GM23338 (cell line): ENCODE results near the gene KIAA1328. TPM values are rescaled to one million over a fixed set of nuclear protein-coding genes. Genes with fewer than 3 reads are reported as not detected.

Experiments
- ATAC-seq: fragments of 200-7000 bp; cut with Tn5 transposase; 3 replicates; pipeline ENCODE4 v1.9.1; 2020
- DNase-seq: peaks from one replicate; pipeline ENCODE4 v3.0.0-alpha.2; 2015; ENCODE audit warnings: low spot score
- H2AFZ ChIP-seq: fragments of 200-600 bp; sonication (generic); 2 replicates; pipeline ENCODE4 v1.8.0; 2016; ENCODE audit warnings: antibody characterized with exemption, mild to moderate bottlenecking, moderate library complexity
- H3F3A ChIP-seq: fragments of 200-600 bp; sonication (generic); replicated peaks from 2 replicates; pipeline ENCODE4 v1.8.0; 2017; ENCODE audit warnings: antibody characterized with exemption, mixed run types, low read depth
- H3K27ac ChIP-seq: fragments of 200-600 bp; sonication (generic); 2 replicates; pipeline ENCODE4 v1.6.1; 2016; ENCODE audit warnings: low read depth
- H3K27me3 ChIP-seq: fragments of 200-600 bp; sonication (generic); 2 replicates; pipeline ENCODE4 v1.8.0; 2016; ENCODE audit warnings: mild to moderate bottlenecking, mixed run types, moderate library complexity; ENCODE audit not compliant: insufficient read depth
- H3K36me3 ChIP-seq: fragments of 200-600 bp; sonication (generic); 2 replicates; pipeline ENCODE4 v1.8.0; 2016; ENCODE audit warnings: mild to moderate bottlenecking; ENCODE audit not compliant: insufficient read depth
- H3K4me1 ChIP-seq: fragments of 200-600 bp; sonication (generic); 2 replicates; pipeline ENCODE4 v1.8.0; 2016; ENCODE audit warnings: mild to moderate bottlenecking, moderate library complexity; ENCODE audit not compliant: insufficient read depth
- H3K4me2 ChIP-seq: fragments of 200-600 bp; sonication (generic); 2 replicates; pipeline ENCODE4 v1.7.1; 2017; ENCODE audit warnings: mixed run types
- H3K4me3 ChIP-seq: fragments of 200-600 bp; sonication (generic); 2 replicates; pipeline ENCODE4 v1.6.1; 2016; ENCODE audit warnings: mixed run types
- H3K79me2 ChIP-seq: fragments of 200-600 bp; sonication (generic); replicated peaks from 2 replicates; pipeline ENCODE4 v1.8.0; 2017; ENCODE audit warnings: mild to moderate bottlenecking; ENCODE audit not compliant: insufficient read depth
- H3K9me2 ChIP-seq: fragments of 200-600 bp; sonication (generic); 2 replicates; pipeline ENCODE4 v1.8.0; 2017; ENCODE audit not compliant: insufficient read depth
- H4K20me1 ChIP-seq: fragments of 200-600 bp; sonication (generic); replicated peaks from 2 replicates; pipeline ENCODE4 v1.8.0; 2017; ENCODE audit warnings: mild to moderate bottlenecking; ENCODE audit not compliant: insufficient read depth
- H3K27ac Mint-ChIP-seq: 2 replicates; pipeline ENCODE4 v1.8.0; 2020; ENCODE audit warnings: inconsistent platforms, mild to moderate bottlenecking, moderate library complexity, mixed read lengths
- H3K27me3 Mint-ChIP-seq: 3 replicates; pipeline ENCODE4 v1.8.0; 2022; ENCODE audit warnings: low read depth, mild to moderate bottlenecking, moderate library complexity, mixed read lengths, inconsistent platforms; ENCODE audit not compliant: insufficient read depth, poor library complexity
- H3K36me3 Mint-ChIP-seq: 3 replicates; pipeline ENCODE4 v1.8.0; 2021; ENCODE audit warnings: low read depth, mild to moderate bottlenecking, inconsistent platforms, moderate library complexity, mixed read lengths
- H3K4me1 Mint-ChIP-seq: 3 replicates; pipeline ENCODE4 v1.8.0; 2020; ENCODE audit warnings: mild to moderate bottlenecking, inconsistent platforms, mixed read lengths
- H3K4me3 Mint-ChIP-seq: 3 replicates; pipeline ENCODE4 v1.8.0; 2021; ENCODE audit warnings: moderate library complexity, mild to moderate bottlenecking, inconsistent platforms, mixed read lengths
- H3K9me3 Mint-ChIP-seq: 3 replicates; pipeline ENCODE4 v1.8.0; 2020; ENCODE audit warnings: moderate library complexity, mild to moderate bottlenecking, inconsistent platforms, mixed read lengths
- CREB1 ChIP-seq: fragments of 250-450 bp; sonication (Bioruptor Pico); IDR thresholded peaks from 2 replicates; pipeline ENCODE4 v1.5.0; 2020; ENCODE audit warnings: low read depth, mild to moderate bottlenecking, moderate library complexity
- ETS1 ChIP-seq: IDR thresholded peaks from 2 replicates; pipeline ENCODE4 v1.6.1; 2016; ENCODE audit warnings: antibody characterized with exemption
- EZH2 ChIP-seq: fragments of 200-600 bp; sonication (generic); IDR thresholded peaks from one replicate; pipeline ENCODE4 v1.8.0; 2017; ENCODE audit warnings: antibody characterized with exemption, mild to moderate bottlenecking, low read depth; ENCODE audit not compliant: unreplicated experiment
- EZH2phosphoT487 ChIP-seq: fragments of 200-600 bp; sonication (generic); IDR thresholded peaks from one replicate; pipeline ENCODE4 v1.8.1; 2018; ENCODE audit warnings: antibody characterized with exemption; ENCODE audit not compliant: unreplicated experiment
- JUNB ChIP-seq: IDR thresholded peaks from one replicate; pipeline ENCODE4 v1.6.1; 2016; ENCODE audit warnings: antibody characterized with exemption; ENCODE audit not compliant: unreplicated experiment
- NANOG ChIP-seq: IDR thresholded peaks from 2 replicates; pipeline ENCODE4 v1.6.1; 2016; ENCODE audit warnings: antibody characterized with exemption, borderline replicate concordance
- POLR2AphosphoS5 ChIP-seq: IDR thresholded peaks from 2 replicates; pipeline ENCODE4 v1.6.1; 2016; ENCODE audit warnings: antibody characterized with exemption, low read depth
- STAT1 ChIP-seq: IDR thresholded peaks from one replicate; pipeline ENCODE4 v1.6.1; 2016; ENCODE audit warnings: antibody characterized with exemption; ENCODE audit not compliant: unreplicated experiment
- ZNF114 ChIP-seq: fragments of 250-450 bp; sonication (Bioruptor Pico); IDR thresholded peaks from 2 replicates; pipeline ENCODE4 v1.5.0; 2020; ENCODE audit warnings: mild to moderate bottlenecking, moderate library complexity
- ZNF331 ChIP-seq: fragments of 250-450 bp; sonication (Bioruptor Pico); IDR thresholded peaks from 2 replicates; pipeline ENCODE4 v1.5.0; 2020; ENCODE audit warnings: low read depth, mild to moderate bottlenecking, moderate library complexity
- polyA plus RNA-seq: library from polyadenylated mRNA; unstranded; fragments of >200 nt; fragmentation: Nextera tagmentation; extraction: Ambion mirVana; gene quantifications from 2 replicates; pipeline ENCODE4 v1.2.1, GENCODE V29; 2016
- total RNA-seq: library from RNA; depleted of rRNA; stranded (reverse); fragments of >200 nt; shearing (Covaris generic); gene quantifications from 2 replicates; pipeline ENCODE4 v1.2.3, GENCODE V29; 2014
- TF ChIP-seq, protein P1 (sequence below): fragments of 250-450 bp; sonication (Bioruptor Pico); IDR thresholded peaks from 2 replicates; pipeline ENCODE4 v1.5.0; 2020; ENCODE audit warnings: mild to moderate bottlenecking, moderate library complexity
- TF ChIP-seq, protein P2 (sequence below), 2 experiments: fragments of 200-600 bp in 1 of 2; sonication (generic) in 1 of 2; conservative IDR thresholded peaks; 2 replicates each; pipeline versions ENCODE4 v1.5.1 to v1.6.1; 2016 to 2017; ENCODE audit warnings: antibody characterized with exemption in 2 of 2, low read depth in 2 of 2, mild to moderate bottlenecking in 2 of 2, moderate library complexity in 1 of 2
- TF ChIP-seq, protein P3 (sequence below): IDR thresholded peaks from one replicate; pipeline ENCODE4 v1.6.1; 2018; ENCODE audit warnings: antibody characterized with exemption; ENCODE audit not compliant: unreplicated experiment

The KIAA1328 gene
- total and polyA plus RNA-seq, 2 experiments from 2014 or later: 5.2 to 8.4 TPM

DNA sequence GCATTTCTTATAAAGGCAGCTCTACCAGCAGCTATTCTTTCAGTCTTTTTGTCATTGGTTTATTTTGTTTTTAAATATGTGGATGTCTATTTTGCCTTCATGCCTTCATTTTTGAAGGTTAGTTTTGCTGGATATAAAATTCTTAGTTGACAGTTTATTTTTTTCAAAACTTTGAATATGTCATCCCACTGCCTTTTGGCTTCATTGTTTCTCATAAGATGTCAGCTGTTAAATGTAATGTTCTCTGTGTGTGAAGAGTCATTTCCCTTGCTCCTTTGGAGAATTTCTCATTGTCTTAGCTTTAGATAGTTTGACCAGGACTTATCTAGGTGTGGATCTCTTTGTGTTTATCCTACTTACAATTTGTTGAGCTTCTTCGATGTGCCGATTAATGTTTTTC is 213.5 kb downstream of the KIAA1328 start:
- Mint-ChIP-seq H3K27me3 (no peaks in the 10 kb centered on the region), H3K4me1 (peaks cover 7% of the 10 kb centered on the region; the same call in 2 of the 3 replicates), H3K36me3 (peaks cover 22% of the 10 kb centered on the region), H3K4me3 (no peak overlapping the region), H3K9me3 (peaks cover 23% of the 10 kb centered on the region), H3K27ac (no peak overlapping the region)
- Histone ChIP-seq H3K36me3 (no peaks in the 10 kb centered on the region), H3K27ac (no peak overlapping the region), H3K27me3 (no peaks in the 10 kb centered on the region), H3K4me3 (no peak overlapping the region), H3K79me2 (no peaks in the 10 kb centered on the region), H4K20me1 (no peaks in the 10 kb centered on the region), H2AFZ (no peak overlapping the region), H3K4me1 (peaks cover 7% of the 10 kb centered on the region; the same call in 1 of the 2 replicates), H3F3A (no peaks in the 10 kb centered on the region), H3K9me2 (no peaks in the 10 kb centered on the region), H3K4me2 (no peak overlapping the region)
- ATAC-seq: no peak
- DNase-seq: no peak
- TF ChIP-seq ZNF331 (CRISPR knock-in tag): no peak
- TF ChIP-seq, protein P1, sequence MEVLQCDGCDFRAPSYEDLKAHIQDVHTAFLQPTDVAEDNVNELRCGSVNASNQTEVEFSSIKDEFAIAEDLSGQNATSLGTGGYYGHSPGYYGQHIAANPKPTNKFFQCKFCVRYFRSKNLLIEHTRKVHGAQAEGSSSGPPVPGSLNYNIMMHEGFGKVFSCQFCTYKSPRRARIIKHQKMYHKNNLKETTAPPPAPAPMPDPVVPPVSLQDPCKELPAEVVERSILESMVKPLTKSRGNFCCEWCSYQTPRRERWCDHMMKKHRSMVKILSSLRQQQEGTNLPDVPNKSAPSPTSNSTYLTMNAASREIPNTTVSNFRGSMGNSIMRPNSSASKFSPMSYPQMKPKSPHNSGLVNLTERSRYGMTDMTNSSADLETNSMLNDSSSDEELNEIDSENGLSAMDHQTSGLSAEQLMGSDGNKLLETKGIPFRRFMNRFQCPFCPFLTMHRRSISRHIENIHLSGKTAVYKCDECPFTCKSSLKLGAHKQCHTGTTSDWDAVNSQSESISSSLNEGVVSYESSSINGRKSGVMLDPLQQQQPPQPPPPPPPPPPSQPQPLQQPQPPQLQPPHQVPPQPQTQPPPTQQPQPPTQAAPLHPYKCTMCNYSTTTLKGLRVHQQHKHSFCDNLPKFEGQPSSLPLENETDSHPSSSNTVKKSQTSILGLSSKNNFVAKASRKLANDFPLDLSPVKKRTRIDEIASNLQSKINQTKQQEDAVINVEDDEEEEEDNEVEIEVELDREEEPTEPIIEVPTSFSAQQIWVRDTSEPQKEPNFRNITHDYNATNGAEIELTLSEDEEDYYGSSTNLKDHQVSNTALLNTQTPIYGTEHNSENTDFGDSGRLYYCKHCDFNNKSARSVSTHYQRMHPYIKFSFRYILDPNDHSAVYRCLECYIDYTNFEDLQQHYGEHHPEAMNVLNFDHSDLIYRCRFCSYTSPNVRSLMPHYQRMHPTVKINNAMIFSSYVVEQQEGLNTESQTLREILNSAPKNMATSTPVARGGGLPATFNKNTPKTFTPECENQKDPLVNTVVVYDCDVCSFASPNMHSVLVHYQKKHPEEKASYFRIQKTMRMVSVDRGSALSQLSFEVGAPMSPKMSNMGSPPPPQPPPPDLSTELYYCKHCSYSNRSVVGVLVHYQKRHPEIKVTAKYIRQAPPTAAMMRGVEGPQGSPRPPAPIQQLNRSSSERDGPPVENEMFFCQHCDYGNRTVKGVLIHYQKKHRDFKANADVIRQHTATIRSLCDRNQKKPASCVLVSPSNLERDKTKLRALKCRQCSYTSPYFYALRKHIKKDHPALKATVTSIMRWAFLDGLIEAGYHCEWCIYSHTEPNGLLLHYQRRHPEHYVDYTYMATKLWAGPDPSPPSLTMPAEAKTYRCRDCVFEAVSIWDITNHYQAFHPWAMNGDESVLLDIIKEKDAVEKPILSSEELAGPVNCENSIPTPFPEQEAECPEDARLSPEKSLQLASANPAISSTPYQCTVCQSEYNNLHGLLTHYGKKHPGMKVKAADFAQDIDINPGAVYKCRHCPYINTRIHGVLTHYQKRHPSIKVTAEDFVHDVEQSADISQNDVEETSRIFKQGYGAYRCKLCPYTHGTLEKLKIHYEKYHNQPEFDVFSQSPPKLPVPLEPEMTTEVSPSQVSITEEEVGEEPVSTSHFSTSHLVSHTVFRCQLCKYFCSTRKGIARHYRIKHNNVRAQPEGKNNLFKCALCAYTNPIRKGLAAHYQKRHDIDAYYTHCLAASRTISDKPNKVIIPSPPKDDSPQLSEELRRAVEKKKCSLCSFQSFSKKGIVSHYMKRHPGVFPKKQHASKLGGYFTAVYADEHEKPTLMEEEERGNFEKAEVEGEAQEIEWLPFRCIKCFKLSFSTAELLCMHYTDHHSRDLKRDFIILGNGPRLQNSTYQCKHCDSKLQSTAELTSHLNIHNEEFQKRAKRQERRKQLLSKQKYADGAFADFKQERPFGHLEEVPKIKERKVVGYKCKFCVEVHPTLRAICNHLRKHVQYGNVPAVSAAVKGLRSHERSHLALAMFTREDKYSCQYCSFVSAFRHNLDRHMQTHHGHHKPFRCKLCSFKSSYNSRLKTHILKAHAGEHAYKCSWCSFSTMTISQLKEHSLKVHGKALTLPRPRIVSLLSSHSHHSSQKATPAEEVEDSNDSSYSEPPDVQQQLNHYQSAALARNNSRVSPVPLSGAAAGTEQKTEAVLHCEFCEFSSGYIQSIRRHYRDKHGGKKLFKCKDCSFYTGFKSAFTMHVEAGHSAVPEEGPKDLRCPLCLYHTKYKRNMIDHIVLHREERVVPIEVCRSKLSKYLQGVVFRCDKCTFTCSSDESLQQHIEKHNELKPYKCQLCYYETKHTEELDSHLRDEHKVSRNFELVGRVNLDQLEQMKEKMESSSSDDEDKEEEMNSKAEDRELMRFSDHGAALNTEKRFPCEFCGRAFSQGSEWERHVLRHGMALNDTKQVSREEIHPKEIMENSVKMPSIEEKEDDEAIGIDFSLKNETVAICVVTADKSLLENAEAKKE (CRISPR knock-in tag): no peak
- TF ChIP-seq CREB1 (CRISPR knock-in tag): no peak
- no peak for TF ChIP-seq EZH2
- TF ChIP-seq ETS1: no peak
- TF ChIP-seq, protein P2, sequence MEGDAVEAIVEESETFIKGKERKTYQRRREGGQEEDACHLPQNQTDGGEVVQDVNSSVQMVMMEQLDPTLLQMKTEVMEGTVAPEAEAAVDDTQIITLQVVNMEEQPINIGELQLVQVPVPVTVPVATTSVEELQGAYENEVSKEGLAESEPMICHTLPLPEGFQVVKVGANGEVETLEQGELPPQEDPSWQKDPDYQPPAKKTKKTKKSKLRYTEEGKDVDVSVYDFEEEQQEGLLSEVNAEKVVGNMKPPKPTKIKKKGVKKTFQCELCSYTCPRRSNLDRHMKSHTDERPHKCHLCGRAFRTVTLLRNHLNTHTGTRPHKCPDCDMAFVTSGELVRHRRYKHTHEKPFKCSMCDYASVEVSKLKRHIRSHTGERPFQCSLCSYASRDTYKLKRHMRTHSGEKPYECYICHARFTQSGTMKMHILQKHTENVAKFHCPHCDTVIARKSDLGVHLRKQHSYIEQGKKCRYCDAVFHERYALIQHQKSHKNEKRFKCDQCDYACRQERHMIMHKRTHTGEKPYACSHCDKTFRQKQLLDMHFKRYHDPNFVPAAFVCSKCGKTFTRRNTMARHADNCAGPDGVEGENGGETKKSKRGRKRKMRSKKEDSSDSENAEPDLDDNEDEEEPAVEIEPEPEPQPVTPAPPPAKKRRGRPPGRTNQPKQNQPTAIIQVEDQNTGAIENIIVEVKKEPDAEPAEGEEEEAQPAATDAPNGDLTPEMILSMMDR (conservative IDR thresholded peaks at IDR 0.05; ENCODE audit: low read depth in 2 of 2): no peak
- no peak for TF ChIP-seq EZH2phosphoT487
- no peak for TF ChIP-seq ZNF114
- no peak for TF ChIP-seq POLR2AphosphoS5
- TF ChIP-seq JUNB: no peak
- TF ChIP-seq, protein P3, sequence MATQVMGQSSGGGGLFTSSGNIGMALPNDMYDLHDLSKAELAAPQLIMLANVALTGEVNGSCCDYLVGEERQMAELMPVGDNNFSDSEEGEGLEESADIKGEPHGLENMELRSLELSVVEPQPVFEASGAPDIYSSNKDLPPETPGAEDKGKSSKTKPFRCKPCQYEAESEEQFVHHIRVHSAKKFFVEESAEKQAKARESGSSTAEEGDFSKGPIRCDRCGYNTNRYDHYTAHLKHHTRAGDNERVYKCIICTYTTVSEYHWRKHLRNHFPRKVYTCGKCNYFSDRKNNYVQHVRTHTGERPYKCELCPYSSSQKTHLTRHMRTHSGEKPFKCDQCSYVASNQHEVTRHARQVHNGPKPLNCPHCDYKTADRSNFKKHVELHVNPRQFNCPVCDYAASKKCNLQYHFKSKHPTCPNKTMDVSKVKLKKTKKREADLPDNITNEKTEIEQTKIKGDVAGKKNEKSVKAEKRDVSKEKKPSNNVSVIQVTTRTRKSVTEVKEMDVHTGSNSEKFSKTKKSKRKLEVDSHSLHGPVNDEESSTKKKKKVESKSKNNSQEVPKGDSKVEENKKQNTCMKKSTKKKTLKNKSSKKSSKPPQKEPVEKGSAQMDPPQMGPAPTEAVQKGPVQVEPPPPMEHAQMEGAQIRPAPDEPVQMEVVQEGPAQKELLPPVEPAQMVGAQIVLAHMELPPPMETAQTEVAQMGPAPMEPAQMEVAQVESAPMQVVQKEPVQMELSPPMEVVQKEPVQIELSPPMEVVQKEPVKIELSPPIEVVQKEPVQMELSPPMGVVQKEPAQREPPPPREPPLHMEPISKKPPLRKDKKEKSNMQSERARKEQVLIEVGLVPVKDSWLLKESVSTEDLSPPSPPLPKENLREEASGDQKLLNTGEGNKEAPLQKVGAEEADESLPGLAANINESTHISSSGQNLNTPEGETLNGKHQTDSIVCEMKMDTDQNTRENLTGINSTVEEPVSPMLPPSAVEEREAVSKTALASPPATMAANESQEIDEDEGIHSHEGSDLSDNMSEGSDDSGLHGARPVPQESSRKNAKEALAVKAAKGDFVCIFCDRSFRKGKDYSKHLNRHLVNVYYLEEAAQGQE: no peak
- no peak for TF ChIP-seq NANOG
- no peak for TF ChIP-seq STAT1
